SJCRH30 (cell line): ENCODE results near the gene CHRNA9. TPM values are rescaled to one million over a fixed set of nuclear protein-coding genes. Genes with fewer than 3 reads are reported as not detected.
"Not testable (repeated sequence)": the region's sequence is repeated elsewhere in the genome, so short reads cannot be mapped to it uniquely, and the experiment has no call there.

ENCODE experiments used
- DNase-seq, 2 experiments: peaks; one replicate each; pipeline ENCODE4 v3.0.0-alpha.2; 2015 to 2020
- H3K27ac ChIP-seq: fragments of 250-450 bp; sonication (Bioruptor Pico); 2 replicates; pipeline ENCODE4 v1.5.1; 2020; ENCODE audit warnings: mild to moderate bottlenecking, moderate library complexity
- H3K27me3 ChIP-seq: fragments of 250-450 bp; sonication (Bioruptor Pico); 2 replicates; pipeline ENCODE4 v1.5.1; 2020; ENCODE audit warnings: mild to moderate bottlenecking, moderate library complexity
- H3K36me3 ChIP-seq: fragments of 250-450 bp; sonication (Bioruptor Pico); 2 replicates; pipeline ENCODE4 v1.5.1; 2020; ENCODE audit warnings: mild to moderate bottlenecking, moderate library complexity
- H3K4me1 ChIP-seq: fragments of 250-450 bp; sonication (Bioruptor Pico); 2 replicates; pipeline ENCODE4 v1.5.1; 2020; ENCODE audit warnings: mild to moderate bottlenecking, moderate library complexity
- H3K4me3 ChIP-seq: fragments of 250-450 bp; sonication (Bioruptor Pico); 2 replicates; pipeline ENCODE4 v1.5.1; 2020; ENCODE audit warnings: mild to moderate bottlenecking, moderate library complexity
- H3K9me3 ChIP-seq: fragments of 250-450 bp; sonication (Bioruptor Pico); replicated peaks from 2 replicates; pipeline ENCODE4 v1.5.1; 2020; ENCODE audit warnings: mild to moderate bottlenecking, moderate library complexity
- total RNA-seq: library from RNA; depleted of rRNA; stranded (reverse); fragments of >200 nt; shearing (Covaris generic); gene quantifications from 2 replicates; pipeline ENCODE4 v1.2.3, GENCODE V29; 2014

The CHRNA9 gene
- total RNA-seq, 1 experiment from 2014 or later = 0.08 TPM

DNA sequence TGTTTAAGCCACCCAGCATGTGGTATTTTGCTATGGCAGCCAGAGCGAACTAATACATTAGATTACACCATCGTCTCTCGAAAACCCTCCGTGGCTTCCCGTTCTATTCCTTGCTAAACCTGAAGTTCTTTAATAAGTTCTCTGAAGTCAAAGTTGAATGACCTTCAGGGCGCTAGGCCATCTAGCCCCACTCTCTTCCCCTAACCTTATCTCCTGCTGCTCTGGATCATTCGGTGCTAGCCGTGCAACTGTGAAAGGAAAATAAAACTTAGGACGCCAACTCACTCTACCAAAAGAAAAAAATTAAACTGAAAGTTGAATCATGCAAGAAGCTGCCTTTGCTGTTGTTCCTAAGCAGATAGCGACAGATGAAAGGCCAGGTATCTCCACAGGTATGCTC lies 40.0 kb downstream of the CHRNA9 start:
- H3K27ac ChIP-seq = no peak overlapping the region
- no peak overlapping the region for H3K4me3 ChIP-seq
- DNase-seq = no peak
- no peaks in the 10 kb centered on the region for H3K27me3 ChIP-seq
- H3K4me1 ChIP-seq = no peaks in the 10 kb centered on the region
- no peaks in the 10 kb centered on the region for H3K9me3 ChIP-seq
- H3K36me3 ChIP-seq = no peaks in the 10 kb centered on the region

DNA sequence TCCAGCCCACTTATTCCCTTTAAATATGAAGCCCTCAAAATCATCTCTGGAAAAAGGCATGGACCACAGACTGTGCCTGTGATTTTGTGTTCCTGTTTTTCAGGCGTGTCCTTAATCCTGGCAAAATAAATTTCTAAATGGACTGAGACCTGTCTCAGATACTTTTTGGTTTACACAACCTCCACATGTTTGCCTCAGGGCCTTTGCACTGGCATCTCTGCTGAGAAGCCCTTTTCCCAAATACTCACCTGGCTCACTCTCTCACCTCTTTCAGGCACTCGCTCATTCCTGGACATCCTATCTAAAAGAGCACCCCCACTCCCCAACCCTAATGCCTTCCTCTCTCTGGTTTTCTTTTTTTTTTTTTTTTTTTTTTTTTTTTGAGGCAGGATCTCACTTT lies 40.5 kb downstream of the CHRNA9 start:
- no peak for DNase-seq
- Histone ChIP-seq H3K4me3 (no peak overlapping the region), H3K27me3 (no peaks in the 10 kb centered on the region), H3K36me3 (no peaks in the 10 kb centered on the region), H3K9me3 (no peaks in the 10 kb centered on the region), H3K27ac (no peak overlapping the region), H3K4me1 (no peaks in the 10 kb centered on the region)

DNA sequence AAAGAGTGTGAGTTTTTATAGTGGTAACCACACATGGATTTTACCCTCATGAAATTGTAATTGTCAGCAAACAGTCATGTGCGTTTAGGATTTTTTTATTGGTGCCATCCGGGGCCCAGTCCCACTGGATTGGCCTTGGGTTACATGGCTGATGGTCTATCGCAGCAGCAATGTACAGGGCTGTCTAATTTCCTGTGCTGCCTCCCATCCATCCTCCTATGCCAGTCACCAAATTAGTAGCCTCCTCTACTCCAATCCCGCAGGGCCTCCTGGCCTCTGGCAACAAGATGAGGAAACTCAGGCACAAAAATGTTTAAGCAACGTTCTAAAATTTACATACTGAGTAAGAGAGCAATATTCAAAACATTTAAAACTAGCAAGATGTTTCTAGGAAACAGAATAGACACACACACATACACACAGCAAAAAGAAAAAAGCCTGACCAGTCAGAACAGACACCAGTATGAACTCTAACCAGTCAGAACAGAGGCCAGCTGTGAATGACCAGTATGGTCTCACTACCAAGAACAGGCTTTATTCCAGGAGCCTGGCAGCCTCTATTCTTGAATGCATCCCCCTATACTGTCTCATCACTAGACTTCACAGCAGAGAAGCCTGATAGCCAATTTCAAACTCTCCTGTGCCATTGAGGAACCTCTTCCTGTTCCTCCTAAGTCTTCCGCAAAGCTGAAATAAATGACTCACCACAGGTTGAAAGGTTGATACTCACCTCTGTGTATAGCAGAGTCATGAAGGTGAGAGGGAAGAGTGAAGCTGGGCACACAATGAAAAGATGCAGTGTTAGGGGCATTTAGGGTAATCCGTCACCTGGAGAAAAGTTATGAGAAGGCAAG lies 42.6 kb downstream of the CHRNA9 start:
- no peaks in the 10 kb centered on the region for H3K4me1 ChIP-seq

DNA sequence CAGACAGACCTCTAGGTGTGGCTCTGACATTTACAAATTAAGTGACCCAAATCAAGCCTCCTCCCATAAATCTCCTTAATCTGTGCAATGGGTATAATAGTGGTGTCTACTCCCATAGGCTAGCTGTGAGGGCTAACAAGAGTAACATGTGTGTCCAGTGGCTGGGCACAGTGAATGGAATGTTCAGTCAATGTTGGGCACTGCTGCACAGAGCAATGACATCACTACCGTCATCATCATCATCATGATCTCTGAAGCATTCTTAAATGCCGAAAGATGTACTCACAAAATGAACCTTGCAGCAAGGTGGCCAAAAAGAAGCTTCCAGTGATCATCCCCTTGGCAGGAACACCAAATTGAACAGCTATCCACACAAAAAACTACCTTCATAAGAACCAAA lies 43.5 kb downstream of the CHRNA9 start:
- H3K4me3 ChIP-seq = no peak overlapping the region
- H3K27ac ChIP-seq = no peak overlapping the region
- H3K27me3 ChIP-seq = no peaks in the 10 kb centered on the region
- no peaks in the 10 kb centered on the region for H3K9me3 ChIP-seq
- no peaks in the 10 kb centered on the region for H3K36me3 ChIP-seq
- no peaks in the 10 kb centered on the region for H3K4me1 ChIP-seq
- DNase-seq = no peak

More for the DNA sequence above, 42.6 kb downstream of the CHRNA9 start:
- no peaks in the 10 kb centered on the region for H3K27me3 ChIP-seq
- no peak overlapping the region for H3K27ac ChIP-seq
- no peaks in the 10 kb centered on the region for H3K9me3 ChIP-seq
- H3K4me3 ChIP-seq = no peak overlapping the region
- no peak for DNase-seq
- H3K36me3 ChIP-seq = no peaks in the 10 kb centered on the region

DNA sequence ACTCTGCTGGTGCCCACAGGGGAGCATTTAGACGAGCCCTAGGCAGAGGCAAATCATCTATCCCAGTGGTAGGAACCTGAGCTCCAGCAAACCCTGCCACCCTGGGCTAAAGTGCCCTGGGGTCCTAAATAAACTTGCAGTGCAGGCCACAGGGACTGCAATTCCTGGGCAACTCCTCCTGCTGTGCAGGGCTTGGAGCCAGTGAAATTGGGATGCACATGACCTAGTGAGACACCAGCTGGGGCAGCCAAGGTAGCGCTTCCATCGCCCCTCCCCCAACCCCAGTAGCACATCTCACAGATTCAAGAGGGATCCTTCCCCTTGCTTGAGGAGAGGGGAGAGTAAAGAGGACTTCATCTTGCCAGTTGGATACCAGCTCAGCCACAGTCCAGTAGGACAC lies 44.1 kb downstream of the CHRNA9 start:
- H3K9me3 ChIP-seq = no peaks in the 10 kb centered on the region
- no peaks in the 10 kb centered on the region for H3K36me3 ChIP-seq
- no peak for DNase-seq
- no peaks in the 10 kb centered on the region for H3K27me3 ChIP-seq
- H3K4me1 ChIP-seq = no peaks in the 10 kb centered on the region
- no peak overlapping the region for H3K27ac ChIP-seq
- H3K4me3 ChIP-seq = no peak overlapping the region

DNA sequence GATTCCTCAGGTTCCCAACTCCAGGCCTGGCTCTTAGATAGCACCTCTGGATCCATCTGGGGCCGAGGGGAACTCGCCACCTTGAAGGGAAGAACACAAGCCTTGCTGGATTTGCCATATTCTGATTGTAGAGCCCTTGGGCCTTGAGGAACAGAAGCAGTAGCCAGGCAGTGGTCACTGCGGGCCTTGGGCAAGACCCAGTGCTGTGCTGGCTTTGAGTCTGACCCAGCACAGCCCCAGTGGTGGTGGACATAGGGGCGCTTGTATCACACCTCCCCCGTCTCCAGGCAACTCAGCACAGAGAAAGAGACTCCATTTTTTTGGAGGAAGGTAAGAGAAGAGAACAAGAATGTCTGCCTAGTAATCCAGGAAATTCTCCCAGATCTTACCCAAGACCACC lies 45.5 kb downstream of the CHRNA9 start:
- no peak for DNase-seq
- Histone ChIP-seq H3K9me3 (no peaks in the 10 kb centered on the region), H3K36me3 (no peaks in the 10 kb centered on the region), H3K27ac (no peak overlapping the region), H3K27me3 (no peaks in the 10 kb centered on the region), H3K4me3 (no peak overlapping the region), H3K4me1 (no peaks in the 10 kb centered on the region)

DNA sequence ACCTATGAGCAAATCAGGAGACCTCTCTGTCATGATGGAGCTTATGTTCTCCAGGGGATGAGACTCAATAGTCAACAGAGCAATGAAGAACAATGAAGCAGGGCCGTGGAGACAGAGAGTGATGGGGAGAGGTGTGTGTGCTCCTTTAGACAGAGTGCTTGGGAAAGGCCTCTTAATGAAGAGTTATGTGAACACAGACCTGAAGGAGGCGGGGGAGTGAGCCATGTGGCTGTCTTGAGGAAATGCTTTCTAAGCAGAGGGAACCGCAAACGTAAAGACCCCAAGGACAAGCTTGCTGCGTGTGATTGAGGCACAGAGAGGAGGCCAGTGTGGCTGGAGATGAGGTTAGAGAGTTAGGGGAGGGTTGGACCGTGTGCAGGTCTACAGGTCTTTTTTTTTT lies 53.1 kb downstream of the CHRNA9 start:
- Histone ChIP-seq H3K9me3 (no peaks in the 10 kb centered on the region), H3K27ac (no peak overlapping the region), H3K27me3 (no peaks in the 10 kb centered on the region), H3K4me3 (no peak overlapping the region), H3K36me3 (no peaks in the 10 kb centered on the region), H3K4me1 (no peaks in the 10 kb centered on the region)
- DNase-seq = no peak

DNA sequence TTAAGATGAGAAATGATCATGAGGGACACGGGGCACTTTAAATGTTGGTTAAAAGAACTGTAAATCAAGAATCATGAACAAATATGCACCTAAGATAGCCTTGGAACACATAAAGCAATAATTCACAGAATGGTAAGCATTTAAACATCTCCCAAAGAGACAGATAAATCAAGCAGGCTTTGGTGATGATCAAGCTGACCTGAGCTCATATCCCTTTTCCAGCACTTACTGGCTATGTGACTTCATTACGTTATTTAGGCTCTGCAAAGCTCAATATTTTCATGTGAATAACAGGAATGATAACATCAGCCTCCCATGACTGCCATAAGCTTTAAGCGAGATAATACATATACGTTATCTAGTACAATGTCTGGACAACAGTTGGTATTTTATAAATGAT lies 54.9 kb downstream of the CHRNA9 start:
- no peaks in the 10 kb centered on the region for H3K36me3 ChIP-seq
- no peak for DNase-seq
- H3K9me3 ChIP-seq = no peaks in the 10 kb centered on the region
- H3K27ac ChIP-seq = no peak overlapping the region
- no peaks in the 10 kb centered on the region for H3K4me1 ChIP-seq
- no peak overlapping the region for H3K4me3 ChIP-seq
- no peaks in the 10 kb centered on the region for H3K27me3 ChIP-seq

DNA sequence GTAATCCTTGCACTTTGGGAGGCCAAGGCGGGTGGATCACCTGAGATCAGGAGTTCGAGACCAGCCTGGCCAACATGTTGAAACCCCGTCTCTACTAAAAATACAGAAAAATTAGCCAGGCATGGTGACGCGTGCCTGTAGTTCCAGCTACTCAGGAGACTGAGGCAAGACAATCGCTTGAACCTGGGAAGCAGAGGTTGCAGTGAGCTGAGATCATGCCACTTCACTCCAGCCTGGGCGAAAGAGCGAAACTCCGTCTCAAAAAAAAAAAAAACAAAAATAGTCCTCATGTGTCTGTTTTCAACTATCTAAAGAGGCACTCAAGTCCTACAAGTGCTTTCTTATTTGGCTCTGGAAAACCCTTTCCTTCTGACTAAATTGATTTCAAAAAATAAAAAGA lies 57.1 kb downstream of the CHRNA9 start:
- not testable (repeated sequence) for H3K27me3 ChIP-seq, H3K36me3 ChIP-seq, H3K27ac ChIP-seq, H3K4me3 ChIP-seq, H3K4me1 ChIP-seq, DNase-seq, H3K9me3 ChIP-seq

DNA sequence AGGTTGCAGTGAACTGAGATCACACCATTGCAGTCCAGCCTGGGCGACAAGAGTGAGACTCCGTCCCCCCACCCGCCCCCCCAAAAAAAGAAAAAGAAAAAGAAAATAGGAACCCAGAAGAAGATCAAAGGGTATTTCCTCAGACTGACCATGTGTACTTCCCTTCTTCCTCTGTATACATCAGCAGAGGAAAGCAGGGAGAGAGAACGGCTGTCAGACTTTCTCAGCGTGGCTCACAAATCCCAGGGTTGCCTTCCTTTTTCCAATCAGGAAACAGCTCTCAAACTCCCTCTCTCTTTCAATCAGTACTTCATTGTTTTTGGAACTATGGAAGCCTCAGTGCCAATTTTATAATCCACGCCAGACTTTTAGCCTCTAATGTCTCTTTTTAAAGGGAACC lies 59.1 kb downstream of the CHRNA9 start:
- H3K27ac ChIP-seq = no peak overlapping the region
- no peaks in the 10 kb centered on the region; the same call in 1 of the 2 replicates for H3K4me1 ChIP-seq
- no peak for DNase-seq
- no peaks in the 10 kb centered on the region for H3K36me3 ChIP-seq
- no peaks in the 10 kb centered on the region for H3K9me3 ChIP-seq
- no peaks in the 10 kb centered on the region for H3K27me3 ChIP-seq
- no peak overlapping the region for H3K4me3 ChIP-seq

DNA sequence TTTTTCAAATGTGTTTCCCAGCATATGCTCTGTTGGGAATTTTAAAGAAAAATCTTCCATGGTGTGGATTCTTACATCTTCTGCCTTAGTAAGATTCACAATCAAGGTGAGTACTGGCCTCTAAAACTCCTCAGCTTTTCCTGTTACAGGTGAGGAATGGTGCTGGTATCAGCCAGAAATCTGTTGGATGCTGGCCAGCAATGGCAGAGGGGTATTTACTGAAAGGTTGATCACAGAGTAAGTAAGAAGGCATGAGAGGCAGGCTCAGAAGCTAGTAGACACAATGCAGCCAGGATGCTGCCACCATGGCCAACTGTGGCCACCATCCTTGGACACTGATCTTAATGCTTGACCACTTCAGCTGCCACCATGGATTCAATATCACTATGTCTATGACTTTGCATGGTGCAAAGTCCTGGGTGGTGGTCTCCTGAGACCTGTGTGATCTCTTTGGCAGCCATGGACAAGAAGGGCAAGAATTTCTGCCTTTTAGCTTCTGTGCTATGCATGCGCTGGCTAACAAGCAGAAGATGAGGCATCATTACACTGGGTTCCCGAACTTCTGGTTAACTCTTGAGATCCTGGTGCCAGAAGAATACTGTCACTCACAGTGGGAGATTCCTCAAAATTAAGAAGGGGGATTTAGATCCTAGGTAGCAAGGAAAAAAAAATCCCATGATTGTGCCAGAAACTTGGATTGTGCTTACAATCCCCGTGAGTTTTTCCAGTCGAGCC lies 60.2 kb downstream of the CHRNA9 start:
- Histone ChIP-seq H3K4me1 (no peaks in the 10 kb centered on the region; the same call in 1 of the 2 replicates), H3K27ac (no peak overlapping the region)
- no peak for DNase-seq

DNA sequence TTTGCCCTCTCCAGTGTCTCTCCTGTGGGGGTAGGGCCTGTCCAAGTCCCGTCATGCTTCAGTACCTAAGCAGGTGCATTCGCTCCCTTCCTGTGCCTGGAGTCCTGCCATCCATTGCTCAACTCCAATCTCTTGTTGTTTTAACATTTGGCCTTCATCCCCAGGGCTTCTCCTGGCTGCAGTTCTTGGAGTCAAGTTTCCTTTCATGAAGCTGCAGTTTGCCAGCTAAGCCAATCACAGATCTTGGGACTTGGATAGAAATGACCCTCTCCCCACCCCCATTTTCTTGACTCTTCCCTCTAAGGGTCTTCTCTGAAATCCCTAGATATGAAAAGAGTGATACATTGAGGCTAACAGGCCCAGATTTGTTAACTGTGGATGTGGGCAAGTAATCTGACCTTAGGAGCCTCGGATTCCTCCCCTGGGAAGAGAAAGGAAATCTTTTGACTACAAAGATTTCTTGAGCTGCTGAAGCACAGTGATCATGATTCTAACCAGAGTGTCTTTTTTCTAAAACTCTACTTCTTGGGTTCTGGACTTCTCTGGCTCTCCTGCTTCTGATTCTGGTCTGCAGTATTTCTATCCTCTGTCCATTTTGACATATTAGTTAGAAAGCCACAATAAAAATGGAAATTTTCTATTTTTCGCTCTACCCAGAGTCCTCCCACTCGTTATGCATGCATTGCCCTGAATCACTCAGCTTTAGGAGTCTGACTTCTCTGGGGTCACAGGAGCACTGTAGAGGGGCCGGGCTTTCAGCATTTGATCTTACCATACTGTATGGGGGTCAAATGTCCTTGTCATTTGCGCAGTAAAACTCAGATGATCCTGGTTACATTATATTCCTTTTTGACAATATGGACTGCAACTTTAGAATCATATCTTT lies 61.0 kb downstream of the CHRNA9 start:
- Histone ChIP-seq H3K36me3 (no peaks in the 10 kb centered on the region), H3K4me3 (no peak overlapping the region), H3K27ac (no peak overlapping the region), H3K9me3 (no peaks in the 10 kb centered on the region), H3K27me3 (no peaks in the 10 kb centered on the region), H3K4me1 (no peaks in the 10 kb centered on the region; the same call in 1 of the 2 replicates)
- DNase-seq = peak; percentile 8 to 58

More for the DNA sequence above, 60.2 kb downstream of the CHRNA9 start:
- Histone ChIP-seq H3K36me3 (no peaks in the 10 kb centered on the region), H3K9me3 (no peaks in the 10 kb centered on the region), H3K4me3 (no peak overlapping the region), H3K27me3 (no peaks in the 10 kb centered on the region)

DNA sequence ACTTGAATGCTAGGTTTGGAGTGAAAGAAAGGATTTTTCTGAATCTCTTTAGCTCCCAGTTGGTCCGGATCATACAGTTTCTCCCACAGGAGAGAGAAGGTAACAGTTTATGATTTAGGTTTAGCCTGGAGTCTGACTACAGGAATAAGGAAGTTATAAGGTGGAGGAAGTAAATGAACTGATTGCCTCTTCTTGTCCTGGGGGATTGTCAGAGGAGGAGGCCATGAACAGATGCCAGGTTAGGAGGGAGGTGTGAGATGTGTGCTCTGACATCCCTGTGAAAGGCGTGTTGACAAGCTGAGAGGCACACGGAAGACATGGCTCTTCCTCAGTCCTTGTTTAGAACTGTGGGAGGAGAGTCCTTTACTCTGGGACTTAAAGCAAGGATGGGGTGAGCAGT lies 64.4 kb downstream of the CHRNA9 start:
- Histone ChIP-seq H3K4me1 (no peaks in the 10 kb centered on the region; the same call in 1 of the 2 replicates), H3K4me3 (no peak overlapping the region), H3K36me3 (no peaks in the 10 kb centered on the region), H3K27me3 (no peaks in the 10 kb centered on the region), H3K9me3 (no peaks in the 10 kb centered on the region), H3K27ac (no peak overlapping the region)
- DNase-seq = no peak

DNA sequence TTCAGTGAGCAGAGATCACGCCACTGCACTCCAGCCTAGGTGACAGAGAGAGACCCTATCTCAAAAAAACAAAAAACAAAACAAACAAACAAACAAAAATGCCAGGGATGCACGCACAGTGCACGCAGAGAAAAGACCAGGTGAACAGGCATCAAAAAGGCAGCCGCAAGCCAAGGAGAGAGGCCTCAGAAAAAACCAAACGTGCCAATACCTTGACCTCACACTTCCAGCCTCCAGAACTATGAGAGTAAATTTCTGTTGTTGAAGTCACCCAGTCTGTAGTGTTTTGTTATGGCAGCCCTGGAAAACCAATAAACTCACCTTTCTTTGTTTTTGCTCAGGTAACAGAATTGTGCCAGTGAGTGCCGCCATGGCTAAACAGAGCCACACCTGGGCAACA lies 66.0 kb downstream of the CHRNA9 start:
- H3K4me3 ChIP-seq = no peak overlapping the region
- H3K27ac ChIP-seq = no peak overlapping the region
- no peaks in the 10 kb centered on the region for H3K9me3 ChIP-seq
- no peaks in the 10 kb centered on the region; the same call in 1 of the 2 replicates for H3K4me1 ChIP-seq
- no peak for DNase-seq
- no peaks in the 10 kb centered on the region for H3K27me3 ChIP-seq
- H3K36me3 ChIP-seq = no peaks in the 10 kb centered on the region

DNA sequence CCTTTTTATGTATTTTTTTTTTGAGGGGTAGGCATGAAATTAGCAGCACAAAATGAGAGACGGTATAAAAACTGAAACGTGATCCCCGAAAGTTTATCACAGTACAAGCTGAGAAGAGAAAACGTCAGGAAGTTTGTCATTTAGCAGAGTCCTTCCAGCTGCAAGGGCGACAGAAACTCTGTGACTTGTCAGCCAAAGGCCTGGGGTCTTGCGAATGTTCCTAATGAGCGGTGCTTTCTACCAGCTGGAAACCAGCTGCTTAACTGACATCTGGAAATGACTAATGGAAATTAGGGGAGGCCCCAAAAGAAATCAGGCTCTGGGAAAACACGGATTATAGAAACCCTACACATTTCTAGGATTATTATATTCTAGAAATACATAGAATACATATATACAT lies 66.5 kb downstream of the CHRNA9 start:
- H3K4me1 ChIP-seq = no peaks in the 10 kb centered on the region
- DNase-seq = no peak
- H3K27ac ChIP-seq = no peak overlapping the region
- H3K27me3 ChIP-seq = no peaks in the 10 kb centered on the region
- no peaks in the 10 kb centered on the region for H3K9me3 ChIP-seq
- H3K4me3 ChIP-seq = no peak overlapping the region
- H3K36me3 ChIP-seq = no peaks in the 10 kb centered on the region
